ENCODE results near the gene USP8. TPM values are rescaled to one million over a fixed set of nuclear protein-coding genes. Genes with fewer than 3 reads are reported as not detected.

USP8 gene
- total RNA-seq, 4 donors from 2014 or later: 34.8 to 67.0 (median 44.7) TPM

DNA sequence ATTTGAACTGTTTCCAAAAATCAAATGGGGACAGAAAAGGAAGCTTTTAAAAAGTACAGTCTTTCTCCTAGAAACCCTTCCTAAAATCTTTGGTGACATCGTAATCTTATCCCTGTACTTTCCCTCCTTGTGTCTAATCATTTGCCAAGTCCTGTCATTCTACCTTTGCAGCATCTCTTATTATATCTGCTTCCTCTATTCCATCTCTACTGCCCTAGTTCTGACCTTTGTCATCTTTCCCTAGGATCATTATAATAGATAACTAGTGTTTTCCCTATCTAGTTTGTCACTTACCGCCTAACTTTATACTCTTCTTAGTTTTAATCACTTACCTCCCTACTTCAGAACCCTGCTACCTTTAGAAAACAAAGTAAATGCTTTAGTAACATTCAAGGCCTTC lies 11.6 kb downstream of the USP8 start:
- intact Hi-C loops (cut with DNase I; ENCODE audit: low total_unique reads): no loop called here
- TF ChIP-seq, protein P1, sequence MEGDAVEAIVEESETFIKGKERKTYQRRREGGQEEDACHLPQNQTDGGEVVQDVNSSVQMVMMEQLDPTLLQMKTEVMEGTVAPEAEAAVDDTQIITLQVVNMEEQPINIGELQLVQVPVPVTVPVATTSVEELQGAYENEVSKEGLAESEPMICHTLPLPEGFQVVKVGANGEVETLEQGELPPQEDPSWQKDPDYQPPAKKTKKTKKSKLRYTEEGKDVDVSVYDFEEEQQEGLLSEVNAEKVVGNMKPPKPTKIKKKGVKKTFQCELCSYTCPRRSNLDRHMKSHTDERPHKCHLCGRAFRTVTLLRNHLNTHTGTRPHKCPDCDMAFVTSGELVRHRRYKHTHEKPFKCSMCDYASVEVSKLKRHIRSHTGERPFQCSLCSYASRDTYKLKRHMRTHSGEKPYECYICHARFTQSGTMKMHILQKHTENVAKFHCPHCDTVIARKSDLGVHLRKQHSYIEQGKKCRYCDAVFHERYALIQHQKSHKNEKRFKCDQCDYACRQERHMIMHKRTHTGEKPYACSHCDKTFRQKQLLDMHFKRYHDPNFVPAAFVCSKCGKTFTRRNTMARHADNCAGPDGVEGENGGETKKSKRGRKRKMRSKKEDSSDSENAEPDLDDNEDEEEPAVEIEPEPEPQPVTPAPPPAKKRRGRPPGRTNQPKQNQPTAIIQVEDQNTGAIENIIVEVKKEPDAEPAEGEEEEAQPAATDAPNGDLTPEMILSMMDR (IDR thresholded peaks at IDR 0.05): no peak
- no peak for TF ChIP-seq POLR2A (IDR thresholded peaks at IDR 0.05)
- no peak overlapping the region for H3K4me3 ChIP-seq (ENCODE audit: low read depth, poor library complexity, severe bottlenecking)
- no peak for DNase-seq (ENCODE audit: low spot score in 2 of 2)
- WGBS, 2 donors: 87 to 91% methylated on average over 2 of the region's 2 CpGs

DNA sequence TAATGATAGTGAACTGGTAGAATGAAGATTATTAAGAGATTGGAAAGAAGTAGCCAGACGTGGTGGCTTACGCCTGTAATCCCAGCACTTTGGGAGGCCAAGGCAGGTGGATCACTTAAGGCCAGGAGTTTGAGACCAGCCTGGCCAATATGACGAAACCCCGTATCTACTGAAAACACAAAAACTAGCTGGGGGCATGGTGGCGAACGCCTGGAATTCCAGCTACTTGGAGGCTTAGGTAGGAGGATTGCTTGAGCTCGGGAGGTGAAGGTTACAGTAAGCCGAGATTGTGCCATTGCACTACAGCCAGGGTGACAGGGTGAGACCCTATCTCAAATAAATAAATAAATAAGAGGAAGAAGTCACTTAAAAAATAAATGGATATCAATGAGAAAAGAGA lies 14.0 kb downstream of the USP8 start:
- TF ChIP-seq POLR2A (IDR thresholded peaks at IDR 0.05): no peak
- TF ChIP-seq, protein P1 (IDR thresholded peaks at IDR 0.05): no peak
- intact Hi-C loops (cut with DNase I; ENCODE audit: low total_unique reads): no loop called here
- no peak overlapping the region for H3K4me3 ChIP-seq (ENCODE audit: low read depth, poor library complexity, severe bottlenecking)
- no peak for DNase-seq (ENCODE audit: low spot score in 2 of 2)
- 94 to 97% methylated on average over 8 of the region's 8 CpGs for WGBS, 2 donors

DNA sequence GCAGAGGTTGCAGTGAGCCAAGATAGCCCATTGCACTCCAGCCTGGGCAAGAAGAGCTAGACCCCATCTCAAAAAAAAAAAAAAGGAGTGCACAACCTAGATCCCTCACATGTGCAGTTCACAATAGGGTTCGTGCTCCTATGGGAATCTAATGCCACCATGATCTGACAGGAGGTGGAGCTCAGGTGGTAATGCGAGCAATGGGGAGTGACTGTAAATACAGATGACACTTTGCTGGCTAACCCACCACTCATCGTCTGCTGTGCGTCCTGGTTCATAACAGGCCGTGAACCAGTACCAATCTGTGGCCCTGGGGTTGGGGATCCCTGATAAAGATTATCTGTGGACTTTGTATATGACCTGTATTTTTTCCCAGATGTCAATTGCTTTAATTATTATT lies 16.7 kb downstream of the USP8 start:
- 94 to 97% methylated on average over 5 of the region's 5 CpGs for WGBS, 2 donors
- intact Hi-C loops (cut with DNase I; ENCODE audit: low total_unique reads): no loop called here
- H3K4me3 ChIP-seq (ENCODE audit: low read depth, poor library complexity, severe bottlenecking): no peak overlapping the region
- no peak for DNase-seq (ENCODE audit: low spot score in 2 of 2)
- TF ChIP-seq, protein P1 (IDR thresholded peaks at IDR 0.05): no peak
- TF ChIP-seq POLR2A (IDR thresholded peaks at IDR 0.05): no peak

DNA sequence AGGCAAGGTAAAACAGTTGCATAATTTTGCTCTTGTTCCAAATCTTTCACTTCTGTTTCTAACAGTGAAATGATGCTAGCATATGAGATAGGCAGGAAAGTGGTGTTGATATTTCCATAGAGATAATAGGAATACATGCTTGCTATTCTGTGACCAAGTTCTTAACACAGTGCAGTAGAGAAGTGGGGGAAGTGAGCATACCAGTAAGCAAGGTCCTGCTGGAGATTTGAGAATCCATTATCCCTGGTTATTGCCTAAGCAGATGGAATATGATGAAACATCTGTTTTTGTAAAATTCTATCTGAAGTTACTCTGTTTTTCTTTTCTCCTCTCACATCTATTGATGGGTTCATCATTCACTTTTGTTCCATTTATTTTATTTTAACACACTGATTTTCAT lies 28.7 kb downstream of the USP8 start:
- DNase-seq (ENCODE audit: low spot score in 2 of 2): no peak
- no peak for TF ChIP-seq POLR2A (IDR thresholded peaks at IDR 0.05)
- TF ChIP-seq, protein P1 (IDR thresholded peaks at IDR 0.05): no peak
- intact Hi-C loops (cut with DNase I; ENCODE audit: low total_unique reads): no loop called here
- no peak overlapping the region for H3K4me3 ChIP-seq (ENCODE audit: low read depth, poor library complexity, severe bottlenecking)

DNA sequence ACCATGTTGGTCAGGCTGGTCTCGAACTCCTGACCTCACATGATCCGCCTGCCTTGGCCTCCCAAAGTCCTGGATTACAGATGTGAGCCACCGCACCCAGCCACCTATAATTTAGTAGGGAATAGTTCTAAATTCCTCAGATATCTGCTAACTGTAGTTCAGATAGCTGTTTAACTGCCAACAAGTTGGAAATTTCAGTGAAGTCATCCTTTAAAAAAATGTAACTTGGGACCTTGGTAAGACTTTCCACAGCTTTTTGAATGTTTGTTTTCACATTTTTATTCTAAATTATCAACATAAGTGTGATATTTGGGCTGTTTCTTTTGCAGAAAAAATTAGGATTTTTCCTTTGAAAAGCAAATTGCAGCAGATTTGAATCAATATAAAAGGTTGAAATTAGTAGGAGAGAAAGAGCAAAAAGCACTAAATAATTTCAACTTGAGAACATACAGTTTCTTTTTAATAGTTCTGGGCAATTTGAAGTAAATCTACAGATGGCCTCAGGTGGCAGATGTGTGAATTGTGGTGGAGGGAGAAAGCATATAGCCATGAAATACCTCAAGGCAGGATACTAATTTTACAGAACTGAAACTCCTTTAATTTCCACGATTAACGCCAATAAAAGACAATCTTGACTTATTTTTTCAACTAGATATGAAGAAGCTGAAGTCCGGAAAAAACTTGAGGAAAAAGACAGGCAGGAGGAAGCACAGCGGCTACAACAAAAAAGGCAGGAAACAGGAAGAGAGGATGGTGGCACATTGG lies 34.3 kb downstream of the USP8 start:
- no peak overlapping the region for H3K4me3 ChIP-seq (ENCODE audit: low read depth, poor library complexity, severe bottlenecking)
- DNase-seq (ENCODE audit: low spot score in 2 of 2): no peak
- intact Hi-C loops (cut with DNase I; ENCODE audit: low total_unique reads): no loop called here
- 69 to 79% methylated on average over 7 of the region's 7 CpGs for WGBS, 2 donors
- TF ChIP-seq POLR2A (IDR thresholded peaks at IDR 0.05): no peak
- TF ChIP-seq, protein P1 (IDR thresholded peaks at IDR 0.05): no peak

Data from lower leg skin (tissue), 4 donors.